Measurements from ENCODE around the gene CADM2.
"Not testable (repeated sequence)": the region's sequence is repeated elsewhere in the genome, so short reads cannot be mapped to it uniquely, and the experiment has no call there.

The CADM2 gene

DNA sequence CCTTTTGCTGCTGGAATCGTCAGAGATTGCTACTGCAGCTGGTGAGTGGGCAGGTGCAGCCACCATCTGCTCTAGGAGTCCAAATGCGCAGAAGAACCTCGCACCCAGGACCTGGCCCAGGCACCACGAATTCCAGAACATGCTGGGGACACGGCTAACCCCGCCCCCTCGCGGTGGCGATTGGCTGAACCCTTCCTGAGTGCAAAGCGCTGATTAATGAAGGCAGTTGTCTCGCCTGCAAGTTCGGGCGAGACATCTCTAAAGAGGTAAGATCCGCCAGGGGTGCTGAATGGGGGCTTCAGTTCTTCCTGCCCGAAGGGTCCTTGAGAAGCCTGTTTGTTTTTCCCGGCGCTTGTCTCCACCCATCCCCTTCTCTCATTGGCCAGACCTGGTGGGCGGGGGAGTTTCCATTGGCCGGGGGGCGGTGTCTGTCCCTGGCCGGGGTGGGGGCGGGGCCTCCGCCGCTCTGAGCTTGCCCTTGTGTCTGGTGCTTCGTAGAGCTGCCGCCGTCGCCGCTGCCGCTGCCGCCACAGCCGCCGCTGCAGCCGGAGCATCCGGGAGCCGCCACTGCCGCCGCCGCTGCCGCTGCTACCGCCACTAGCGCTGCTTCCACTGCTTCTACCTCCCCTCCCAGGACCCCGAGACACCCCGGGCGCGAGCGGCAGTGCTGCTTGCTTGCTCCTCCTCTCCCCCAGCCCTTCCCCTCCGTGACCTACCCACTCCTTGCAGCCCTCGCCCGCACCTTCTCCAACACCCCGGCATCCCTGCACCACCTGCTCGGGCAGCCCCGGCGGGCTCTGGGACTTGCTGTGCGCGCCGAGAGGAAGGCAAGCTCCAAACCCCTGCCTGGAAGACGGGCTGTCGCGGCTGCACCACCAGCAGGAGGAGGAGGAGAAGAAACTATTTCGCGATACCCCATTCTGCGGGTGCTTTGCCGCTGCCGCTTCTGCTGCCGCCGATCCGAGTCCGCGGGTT lies at the start of gene CADM2:
Gene CADM2 (plus strand): TSS at position 495 of the 975 bp plus-strand sequence.
- DNase-seq: peak; percentile 32

DNA sequence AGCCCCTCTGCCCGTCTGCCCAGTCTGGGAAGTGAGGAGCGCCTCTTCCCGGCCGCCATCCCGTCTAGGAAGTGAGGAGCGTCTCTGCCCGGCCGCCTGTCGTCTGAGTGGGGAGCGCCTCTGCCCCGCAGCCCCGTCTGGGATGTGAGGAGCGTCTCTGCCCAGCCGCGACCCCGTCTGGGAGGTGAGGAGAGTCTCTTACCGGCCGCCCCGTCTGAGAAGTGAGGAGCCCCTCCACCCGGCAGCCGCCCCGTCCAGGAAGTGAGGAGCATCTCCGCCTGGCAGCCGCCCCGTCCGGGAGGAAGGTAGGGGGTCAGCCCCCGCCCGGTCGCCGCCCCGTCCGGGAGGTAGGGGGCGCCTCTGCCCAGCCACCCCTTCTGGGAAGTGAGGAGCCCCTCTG lies 40.2 kb upstream of the CADM2 start:
- DNase-seq: not testable (repeated sequence)

DNA sequence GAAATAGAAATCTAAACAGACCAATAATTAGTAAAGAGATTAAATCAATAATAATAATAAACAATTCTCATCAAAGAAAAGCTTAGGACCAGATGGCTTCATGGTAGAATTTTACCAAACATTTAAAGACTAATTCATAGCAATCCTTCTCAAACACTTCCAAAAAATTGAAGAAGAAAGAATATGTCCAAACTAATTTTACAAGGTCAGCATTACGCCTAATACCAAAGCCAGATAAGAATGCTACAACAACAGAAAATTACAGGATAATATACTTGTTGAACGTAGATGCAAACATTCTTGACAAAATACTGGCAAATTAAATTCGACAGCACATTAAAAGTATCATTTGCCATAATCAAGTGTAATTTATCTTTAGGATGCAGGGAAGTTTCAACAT lies 36.1 kb upstream of the CADM2 start:
- no peak for DNase-seq

DNA sequence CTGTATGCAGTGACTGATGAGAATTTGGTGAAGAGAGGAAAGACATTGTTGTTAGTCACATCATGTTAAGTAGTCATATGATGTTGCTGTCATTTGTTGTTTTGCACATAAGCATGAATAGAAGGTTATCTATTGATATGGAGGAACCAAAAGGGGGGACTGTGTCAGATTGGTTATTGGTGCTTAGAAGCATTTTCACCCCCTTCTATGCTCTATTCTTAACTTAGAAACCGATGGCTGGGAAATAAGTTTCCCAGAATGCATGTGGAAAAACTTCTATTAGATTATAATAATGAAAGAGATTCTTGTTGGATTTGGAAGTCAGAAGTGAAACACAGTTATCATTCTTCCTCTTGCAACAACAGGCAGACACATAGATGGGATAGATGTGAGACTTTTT lies 33.2 kb upstream of the CADM2 start:
- no peak for DNase-seq

DNA sequence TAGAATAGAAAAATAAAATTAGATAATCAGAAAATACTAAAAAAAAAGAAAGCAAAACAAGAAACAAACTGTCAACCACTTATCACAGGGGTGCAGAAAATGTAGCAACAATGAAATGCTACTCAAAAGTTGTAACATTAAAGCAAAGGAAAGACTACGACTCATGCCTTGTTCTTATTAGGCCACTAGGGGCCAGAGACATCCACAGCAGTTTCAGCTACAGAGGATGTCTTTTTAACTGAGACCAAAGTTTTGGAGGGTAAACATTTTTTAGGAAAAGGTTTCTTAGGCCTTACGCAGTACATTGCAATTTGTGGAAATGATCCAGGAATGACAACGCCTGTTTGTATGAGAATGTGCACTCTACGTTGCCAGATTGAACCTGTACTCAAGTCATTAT lies 15.4 kb upstream of the CADM2 start:
- DNase-seq: no peak

- DNase-seq: no peak
Observed at GRCh38 chr3:84946240-84946639, 12.5 kb upstream of the CADM2 start.

GRCh38 chr3:84959470-84960271 lies 882 bp downstream of the CADM2 start:
- no peak for DNase-seq

DNA sequence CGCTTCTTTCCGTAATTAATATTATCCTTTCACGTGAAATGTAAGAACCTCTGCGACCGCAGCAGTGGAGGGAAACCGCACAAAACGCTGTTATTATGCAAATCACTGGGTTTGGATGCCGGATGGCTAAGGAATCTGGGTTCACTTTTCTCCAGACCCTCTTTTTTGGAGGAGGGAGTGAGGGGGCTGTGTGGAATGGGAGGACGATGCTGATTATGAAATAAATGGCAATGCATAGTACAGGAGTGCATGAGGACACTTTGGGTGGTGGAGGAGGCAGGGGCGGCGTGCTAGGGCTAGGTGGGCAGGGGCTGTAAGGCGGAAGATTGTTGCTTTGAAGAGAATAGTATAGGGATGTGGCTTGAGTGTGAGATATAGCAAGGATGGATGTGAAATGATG lies 1.8 kb downstream of the CADM2 start:
- no peak for DNase-seq

DNA sequence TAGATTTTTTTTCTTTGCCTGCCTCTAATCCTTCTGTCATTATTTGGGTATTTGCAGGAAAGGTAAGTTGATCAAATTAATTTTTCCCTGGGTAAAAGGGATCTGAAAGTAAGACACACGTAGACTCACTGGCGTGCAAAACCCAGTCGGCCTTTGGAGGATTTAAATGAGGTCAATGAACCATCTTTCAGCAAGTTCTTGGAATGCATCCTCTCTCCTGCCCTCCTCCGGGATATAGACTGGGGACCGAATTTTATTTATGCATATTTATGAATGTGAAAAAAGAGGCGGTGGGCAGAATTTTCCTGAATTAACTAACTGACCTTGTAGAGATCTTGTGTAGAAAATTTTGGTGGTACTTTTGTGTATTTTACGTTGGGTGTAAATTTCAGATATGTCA lies 2.2 kb downstream of the CADM2 start:
- DNase-seq: no peak

GRCh38 chr3:84961521-84962255 lies 2.9 kb downstream of the CADM2 start:
- no peak for DNase-seq

GRCh38 chr3:84962415-84962814 lies 3.6 kb downstream of the CADM2 start:
- no peak for DNase-seq

GRCh38 chr3:84963137-84963536 lies 4.3 kb downstream of the CADM2 start:
- DNase-seq: no peak

GRCh38 chr3:84965141-84965540 lies 6.4 kb downstream of the CADM2 start:
- DNase-seq: no peak

DNA sequence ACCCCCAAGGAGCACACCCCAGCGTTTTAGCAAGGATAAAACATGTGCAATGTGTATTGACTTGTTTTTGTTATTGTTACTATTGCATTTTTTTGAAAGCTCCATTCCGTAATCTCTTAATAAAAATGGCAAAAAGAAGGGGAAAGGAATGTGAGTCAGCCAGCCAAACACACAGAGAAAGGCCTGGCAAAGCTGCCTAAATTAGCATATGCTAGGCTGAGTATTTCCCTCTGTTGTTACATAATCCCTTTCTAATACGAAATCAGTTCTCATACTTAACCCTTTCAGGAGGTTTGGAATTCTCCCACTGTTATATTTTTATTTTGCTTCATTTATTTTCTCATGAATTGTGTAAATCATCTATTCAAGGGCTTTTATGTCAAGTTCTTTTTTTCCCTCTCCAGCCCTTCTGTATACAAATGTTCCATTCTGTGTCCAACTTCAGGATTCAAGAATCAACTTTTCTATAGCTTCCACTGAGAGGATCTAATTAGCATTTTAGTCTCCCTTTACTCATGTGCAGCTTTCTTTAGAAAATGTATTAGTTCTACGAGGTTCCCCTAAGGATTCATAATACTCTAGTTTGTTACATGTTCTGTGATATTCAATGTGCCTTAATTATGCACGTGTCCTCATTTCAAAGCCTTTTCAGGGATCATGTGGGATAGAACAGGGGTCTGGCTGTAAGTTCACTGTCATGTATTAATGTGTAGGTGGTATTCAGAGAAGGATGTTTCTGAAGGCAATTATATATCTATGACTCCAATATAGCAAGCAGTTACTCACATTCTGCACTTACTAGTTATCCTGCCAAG lies 9.2 kb downstream of the CADM2 start:
- DNase-seq: no peak

DNA sequence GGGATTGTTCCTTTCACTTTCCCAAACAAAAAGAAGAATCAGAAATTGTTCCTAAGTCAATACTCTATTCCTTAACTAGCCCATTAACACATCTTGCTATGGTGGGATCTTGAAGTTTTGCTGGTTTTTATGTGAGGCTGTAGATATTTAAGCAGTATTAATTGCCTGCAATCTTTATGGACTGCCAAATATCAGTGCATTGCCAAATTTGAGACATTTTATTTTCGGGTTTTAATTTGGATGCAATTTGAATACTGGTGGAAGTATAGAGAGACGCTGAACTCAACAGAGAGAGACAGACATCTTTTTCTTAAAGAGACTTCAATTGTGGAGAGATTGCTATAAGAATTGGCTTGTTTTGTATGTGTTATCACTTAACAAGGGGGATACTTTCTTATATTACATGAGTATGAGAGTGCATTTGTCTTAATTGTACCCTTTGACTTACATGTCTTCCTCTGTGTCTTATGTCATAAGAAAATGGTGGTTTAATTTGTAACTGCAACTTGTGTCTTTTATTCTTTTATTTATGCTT lies 10.0 kb downstream of the CADM2 start:
- DNase-seq: no peak

DNA sequence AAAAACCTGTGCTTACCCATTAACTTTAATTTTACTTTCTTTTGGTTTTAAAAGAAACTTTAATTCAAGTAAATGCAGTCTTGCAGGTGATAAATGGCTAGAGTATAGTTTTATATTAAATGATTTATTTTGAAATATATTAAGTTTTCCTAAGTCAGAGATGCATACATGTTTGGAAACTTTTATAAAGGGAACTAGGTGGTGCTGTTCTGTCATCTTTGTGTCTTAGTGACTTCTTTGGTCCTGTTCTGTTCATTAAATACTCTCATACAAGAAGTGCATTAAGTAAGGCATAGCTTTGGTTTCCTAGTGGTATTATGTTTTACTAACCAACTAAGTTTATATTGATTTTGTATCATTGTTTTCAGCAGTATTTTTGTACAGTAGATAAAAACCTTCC lies 15.6 kb downstream of the CADM2 start:
- no peak for DNase-seq

DNA sequence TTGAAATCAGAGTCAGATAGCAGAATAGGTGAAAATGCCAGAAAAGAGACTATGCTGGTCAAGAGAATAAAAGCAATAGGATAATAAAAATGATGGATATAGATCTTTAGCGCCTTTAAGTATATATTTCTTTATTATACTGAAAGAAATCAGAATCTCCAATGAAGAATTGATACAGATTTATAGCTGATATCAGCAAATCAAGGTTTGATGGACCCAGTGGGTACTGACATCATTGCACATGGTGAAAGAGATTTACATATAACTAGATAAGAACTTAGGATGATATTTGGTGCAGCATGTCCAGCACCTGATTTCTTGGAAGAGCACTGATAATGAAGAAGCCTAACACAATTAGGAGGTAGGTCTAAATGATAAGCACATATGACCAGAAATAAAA lies 18.2 kb downstream of the CADM2 start:
- DNase-seq: no peak

- no peak for DNase-seq
Observed at GRCh38 chr3:84978843-84979242, 20.1 kb downstream of the CADM2 start.

DNA sequence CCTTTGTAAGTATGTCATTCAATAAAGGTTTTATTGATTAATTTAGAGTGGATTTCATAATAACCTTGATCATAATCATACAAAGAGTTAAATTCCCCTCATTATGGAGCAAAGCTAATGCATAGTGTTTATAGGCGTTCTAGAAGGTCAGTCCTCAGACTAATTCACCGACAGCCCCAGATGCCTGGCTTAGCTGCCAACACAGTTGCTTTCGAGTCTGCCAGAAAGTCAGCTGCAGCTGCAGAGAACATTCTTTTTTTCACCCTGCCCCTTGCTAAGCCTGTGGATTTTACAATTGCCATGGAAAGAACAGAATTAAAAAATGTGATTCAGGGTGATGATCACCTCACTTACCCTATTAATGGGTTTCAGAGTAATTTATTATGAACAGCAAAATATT lies 21.2 kb downstream of the CADM2 start:
- DNase-seq: no peak

GRCh38 chr3:84980456-84980855 lies 21.7 kb downstream of the CADM2 start:
- DNase-seq: no peak

- no peak for DNase-seq
Observed at GRCh38 chr3:84983490-84983889, 24.7 kb downstream of the CADM2 start.

DNA sequence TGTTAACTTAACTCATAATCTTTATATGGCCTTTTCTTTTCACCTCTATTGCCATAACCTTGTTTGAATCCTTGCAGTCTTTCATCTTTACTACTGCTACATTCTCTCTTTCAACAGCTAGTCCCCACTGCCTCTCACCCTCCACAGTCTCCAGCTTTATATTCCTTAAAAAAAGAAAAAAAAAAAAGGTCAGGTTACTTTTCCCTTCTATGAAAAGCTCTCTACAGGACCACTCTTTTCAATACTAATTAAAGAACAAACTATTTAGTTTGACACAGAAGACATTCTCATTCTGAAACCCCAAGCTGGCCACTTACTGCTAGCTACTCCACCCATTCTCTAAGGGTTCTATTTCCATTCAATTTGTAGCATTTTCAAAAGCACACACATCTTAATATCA lies 25.6 kb downstream of the CADM2 start:
- no peak for DNase-seq
